Measurements from ENCODE around the gene MTFMT. TPM values are rescaled to one million over a fixed set of nuclear protein-coding genes. Genes with fewer than 3 reads are reported as not detected.
"Not testable (repeated sequence)": the region's sequence is repeated elsewhere in the genome, so short reads cannot be mapped to it uniquely, and the experiment has no call there.

The MTFMT gene
- total and polyA plus RNA-seq, 4 experiments from 2014 or later, result 15.2 to 22.6 (median 19.0) TPM

DNA sequence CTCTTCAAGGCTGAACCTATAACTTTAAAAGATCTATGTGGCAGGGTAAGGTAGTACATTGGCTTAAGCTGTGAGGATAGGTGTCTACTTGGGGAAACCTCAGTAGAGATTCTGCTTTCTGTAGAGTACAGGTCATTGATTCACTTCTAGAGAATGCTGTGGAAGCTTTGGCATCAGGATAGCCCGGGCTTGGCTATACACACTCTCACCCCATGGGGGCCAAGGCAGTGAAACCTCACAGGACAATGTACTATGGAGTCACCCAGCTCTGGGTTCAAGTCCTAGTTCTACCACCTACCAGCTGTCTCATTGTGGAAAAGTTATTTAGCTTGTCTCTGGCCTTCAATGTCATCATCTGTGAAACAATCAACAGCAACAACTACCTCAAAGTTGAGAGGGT lies 9.0 kb downstream of the MTFMT start:
- H3K36me3 ChIP-seq (ENCODE audit: insufficient read depth, low read length), result peaks cover 21% of the 10 kb centered on the region
- CTCF ChIA-PET (ENCODE audit: partially characterized antibody), result interaction anchor here (0.6 kb wide), 1 partner anchor 133 kb away, joined by 3 read pairs; no protein-coding TSS in a partner anchor

DNA sequence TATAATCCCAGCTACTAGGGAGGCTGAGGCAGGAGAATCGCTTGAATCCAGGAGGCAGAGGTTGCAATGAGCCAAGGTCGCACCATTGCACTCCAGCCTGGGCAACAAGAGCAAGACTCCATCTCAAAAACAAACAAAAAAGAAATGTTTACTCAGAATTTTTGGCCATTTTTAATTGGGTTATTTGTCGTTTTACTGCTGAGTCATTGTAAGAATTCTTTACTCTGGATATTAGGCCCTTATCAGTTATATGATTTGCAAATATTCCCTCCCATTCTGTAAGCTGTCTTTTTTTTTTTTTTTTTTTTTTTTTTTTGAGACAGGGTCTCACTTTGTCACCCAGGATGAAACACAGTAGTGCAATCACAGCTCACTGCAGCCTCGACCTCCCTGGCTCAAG lies 18.2 kb downstream of the MTFMT start:
- Mint-ChIP-seq H3K36me3 (peaks cover 29 to 37% of the 10 kb centered on the region in 2 donors), H3K27ac (peak overlapping the region in 1 of 7 donors; percentile 19)
- intact Hi-C loops (cut with micrococcal nuclease); CTCF ChIA-PET (ENCODE audit: partially characterized antibody); H3K9me3 ChIP-seq (ENCODE audit: control insufficient read depth in 1 of 2, low read length in 2 of 2); POLR2A ChIA-PET (ENCODE audit: partially characterized antibody); H3K4me1 ChIP-seq (ENCODE audit: insufficient read depth, low read length); H3K4me3 Mint-ChIP-seq; H3K27me3 ChIP-seq (ENCODE audit: insufficient read depth, low read length); H3K9me3 Mint-ChIP-seq; H3K27me3 Mint-ChIP-seq; DNase-seq; H3K4me3 ChIP-seq (ENCODE audit: low read length in 2 of 2); H3K27ac ChIP-seq (ENCODE audit: low read depth, low read length); H3K4me1 Mint-ChIP-seq: not testable (repeated sequence)
- peaks cover 13% of the 10 kb centered on the region for H3K36me3 ChIP-seq (ENCODE audit: insufficient read depth, low read length)

More for the DNA sequence above, 9.0 kb downstream of the MTFMT start:
- H3K4me1 ChIP-seq (ENCODE audit: insufficient read depth, low read length), result no peaks in the 10 kb centered on the region
- no peaks in the 10 kb centered on the region for H3K9me3 Mint-ChIP-seq
- POLR2A ChIA-PET (ENCODE audit: partially characterized antibody), result no interaction called here
- no peak for DNase-seq
- H3K36me3 Mint-ChIP-seq, result peaks cover 52 to 60% of the 10 kb centered on the region in 2 donors
- H3K27ac Mint-ChIP-seq, result peak overlapping the region in 1 of 7 donors; percentile 33
- no peaks in the 10 kb centered on the region for H3K27me3 ChIP-seq (ENCODE audit: insufficient read depth, low read length)
- H3K27ac ChIP-seq (ENCODE audit: low read depth, low read length), result no peak overlapping the region
- H3K4me3 Mint-ChIP-seq, result no peak overlapping the region
- H3K4me1 Mint-ChIP-seq, result peaks cover 0 to 6% (median under 1%) of the 10 kb centered on the region in 4 donors
- H3K27me3 Mint-ChIP-seq, result no peaks in the 10 kb centered on the region
- H3K4me3 ChIP-seq (ENCODE audit: low read length in 2 of 2), result no peak overlapping the region
- intact Hi-C loops (cut with micrococcal nuclease), result no loop called here
- no peaks in the 10 kb centered on the region for H3K9me3 ChIP-seq (ENCODE audit: control insufficient read depth in 1 of 2, low read length in 2 of 2)

DNA sequence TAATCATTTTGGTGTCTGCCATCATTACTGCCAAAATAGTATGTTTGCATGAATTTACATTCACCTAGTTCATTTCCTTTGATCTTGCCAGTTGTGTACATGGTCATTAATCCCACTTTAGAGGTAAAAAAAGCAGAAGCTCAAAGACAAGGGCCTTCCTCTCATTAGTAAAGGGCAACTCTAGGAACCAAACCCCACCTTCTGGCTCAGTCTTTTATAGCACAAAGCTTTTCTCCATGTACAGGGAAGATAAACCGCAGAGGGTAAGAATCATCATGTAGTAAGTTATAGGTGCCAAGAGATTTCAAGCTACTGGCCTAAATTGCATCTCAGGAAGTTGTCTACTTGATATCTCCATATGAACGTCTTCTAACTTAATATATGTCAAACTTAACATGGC lies 20.5 kb downstream of the MTFMT start:
- no peaks in the 10 kb centered on the region for H3K36me3 ChIP-seq (ENCODE audit: insufficient read depth, low read length)
- H3K9me3 ChIP-seq (ENCODE audit: control insufficient read depth in 1 of 2, low read length in 2 of 2), result peaks cover 0 to 6% of the 10 kb centered on the region in 2 donors
- Mint-ChIP-seq H3K27ac (peak overlapping the region in 3 of 7 donors; percentile 1 to 11 (median 8)), H3K36me3 (peaks cover 15 to 37% of the 10 kb centered on the region in 2 donors), H3K9me3 (peaks cover 0 to 7% (median 5%) of the 10 kb centered on the region in 8 donors), H3K27me3 (no peaks in the 10 kb centered on the region), H3K4me3 (no peak overlapping the region), H3K4me1 (peaks cover 0 to 3% (median under 1%) of the 10 kb centered on the region in 4 donors)
- no peak overlapping the region for H3K4me3 ChIP-seq (ENCODE audit: low read length in 2 of 2)
- H3K27ac ChIP-seq (ENCODE audit: low read depth, low read length), result no peak overlapping the region
- no peaks in the 10 kb centered on the region for H3K4me1 ChIP-seq (ENCODE audit: insufficient read depth, low read length)
- ChIA-PET POLR2A (ENCODE audit: partially characterized antibody) (no interaction called here), CTCF (ENCODE audit: partially characterized antibody) (interaction anchor here (1.7 kb wide), 1 partner anchor 276 kb away, joined by 5 read pairs; no protein-coding TSS in a partner anchor)
- DNase-seq, result no peak
- intact Hi-C loops (cut with micrococcal nuclease), result no loop called here
- H3K27me3 ChIP-seq (ENCODE audit: insufficient read depth, low read length), result no peaks in the 10 kb centered on the region

DNA sequence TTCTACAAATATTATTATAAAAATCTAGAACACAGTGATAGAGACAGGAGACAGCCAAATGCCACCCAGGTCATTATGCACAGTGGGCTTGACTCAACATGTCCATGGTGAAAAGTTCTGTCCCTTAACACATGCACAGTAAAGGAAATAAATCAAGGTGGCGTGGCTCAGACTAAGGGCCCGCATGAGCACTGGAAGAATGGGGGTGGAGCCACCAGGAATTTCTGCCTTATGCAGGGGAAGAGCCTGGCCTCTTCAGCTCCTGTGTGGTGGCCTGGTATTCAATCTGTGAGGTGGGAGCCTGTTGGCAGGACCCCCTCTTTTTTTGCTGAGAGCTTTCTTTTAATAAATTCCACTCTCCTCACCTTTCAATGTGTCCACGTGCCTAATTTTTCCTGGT lies 22.6 kb downstream of the MTFMT start:
- Mint-ChIP-seq H3K4me1 (peaks cover 0 to 3% (median under 1%) of the 10 kb centered on the region in 4 donors), H3K27me3 (no peaks in the 10 kb centered on the region), H3K4me3 (no peak overlapping the region), H3K9me3 (no peaks in the 10 kb centered on the region), H3K27ac (no peak overlapping the region), H3K36me3 (peaks cover 0 to 23% of the 10 kb centered on the region in 2 donors)
- no peak overlapping the region for H3K4me3 ChIP-seq (ENCODE audit: low read length in 2 of 2)
- no peak overlapping the region for H3K27ac ChIP-seq (ENCODE audit: low read depth, low read length)
- DNase-seq, result no peak
- H3K9me3 ChIP-seq (ENCODE audit: control insufficient read depth in 1 of 2, low read length in 2 of 2), result no peaks in the 10 kb centered on the region
- ChIA-PET CTCF (ENCODE audit: partially characterized antibody) (no interaction called here), POLR2A (ENCODE audit: partially characterized antibody) (no interaction called here)
- intact Hi-C loops (cut with micrococcal nuclease), result no loop called here
- H3K27me3 ChIP-seq (ENCODE audit: insufficient read depth, low read length), result no peaks in the 10 kb centered on the region
- H3K36me3 ChIP-seq (ENCODE audit: insufficient read depth, low read length), result no peaks in the 10 kb centered on the region
- H3K4me1 ChIP-seq (ENCODE audit: insufficient read depth, low read length), result no peaks in the 10 kb centered on the region

DNA sequence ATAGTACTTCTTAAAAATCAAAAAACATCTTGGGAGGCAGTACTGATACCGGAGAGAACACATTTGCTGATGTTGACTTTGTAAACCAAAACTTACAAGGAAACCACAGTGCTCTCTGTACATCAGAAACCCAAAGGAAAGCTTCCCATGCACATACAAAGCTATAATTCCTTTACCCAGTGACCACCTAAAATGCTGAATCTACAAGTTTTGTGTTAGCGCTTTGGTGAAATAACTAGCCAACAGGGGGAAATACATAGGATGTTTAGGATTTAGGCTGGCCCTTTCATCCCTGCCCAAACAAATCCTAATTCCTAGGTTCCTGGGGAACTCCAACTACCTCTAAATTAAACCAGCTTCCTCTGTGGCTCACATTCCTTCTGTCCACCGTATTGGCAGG lies 24.4 kb downstream of the MTFMT start:
- Histone ChIP-seq H3K27ac (ENCODE audit: low read depth, low read length) (no peak overlapping the region), H3K36me3 (ENCODE audit: insufficient read depth, low read length) (no peaks in the 10 kb centered on the region), H3K4me1 (ENCODE audit: insufficient read depth, low read length) (no peaks in the 10 kb centered on the region), H3K4me3 (ENCODE audit: low read length in 2 of 2) (no peak overlapping the region), H3K9me3 (ENCODE audit: control insufficient read depth in 1 of 2, low read length in 2 of 2) (no peaks in the 10 kb centered on the region), H3K27me3 (ENCODE audit: insufficient read depth, low read length) (no peaks in the 10 kb centered on the region)
- Mint-ChIP-seq H3K4me3 (no peak overlapping the region), H3K27ac (peak overlapping the region in 3 of 7 donors; percentile 16 to 34 (median 18)), H3K36me3 (peaks cover 7 to 25% of the 10 kb centered on the region in 2 donors), H3K9me3 (no peaks in the 10 kb centered on the region), H3K27me3 (no peaks in the 10 kb centered on the region), H3K4me1 (peaks cover 0 to 2% (median under 1%) of the 10 kb centered on the region in 4 donors)
- CTCF ChIA-PET (ENCODE audit: partially characterized antibody), result no interaction called here
- DNase-seq, result no peak
- POLR2A ChIA-PET (ENCODE audit: partially characterized antibody), result no interaction called here
- intact Hi-C loops (cut with micrococcal nuclease), result no loop called here

DNA sequence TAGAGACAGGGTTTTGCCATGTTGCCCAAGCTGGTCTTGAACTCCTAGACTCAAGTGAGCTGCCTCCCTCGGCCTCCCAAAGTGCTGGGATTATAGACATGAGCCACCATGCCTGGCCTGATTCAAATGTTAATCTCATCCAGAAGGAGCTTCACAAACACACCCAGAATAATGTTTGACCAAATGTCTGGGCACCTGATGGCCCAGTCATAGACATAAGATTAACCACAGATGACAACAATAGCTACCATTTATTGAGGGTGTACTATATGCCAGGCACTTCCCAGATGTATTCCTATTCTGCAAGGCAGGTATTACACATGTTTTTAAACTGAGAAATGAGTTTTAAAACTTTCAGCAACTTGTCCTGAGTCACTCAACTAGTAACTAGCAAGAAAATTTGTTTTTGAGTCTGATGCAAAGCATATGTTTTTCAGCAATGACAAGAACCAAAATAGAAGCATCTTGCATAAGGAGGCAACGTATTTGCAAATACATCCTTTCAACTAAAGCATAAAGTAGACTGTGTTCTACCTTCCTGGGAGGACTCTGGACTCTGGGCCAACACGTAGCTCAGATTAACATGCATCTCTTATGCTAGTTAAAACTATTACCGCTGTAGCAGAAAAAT lies 31.6 kb downstream of the MTFMT start:
- Mint-ChIP-seq H3K27ac (peak overlapping the region in 1 of 7 donors; percentile 12), H3K4me1 (peaks cover 0 to 4% (median 4%) of the 10 kb centered on the region in 4 donors), H3K36me3 (peaks cover 3 to 7% of the 10 kb centered on the region in 2 donors), H3K4me3 (no peak overlapping the region), H3K9me3 (no peaks in the 10 kb centered on the region), H3K27me3 (no peaks in the 10 kb centered on the region)
- ChIA-PET POLR2A (ENCODE audit: partially characterized antibody) (no interaction called here), CTCF (ENCODE audit: partially characterized antibody) (no interaction called here)
- intact Hi-C loops (cut with micrococcal nuclease), result no loop called here
- no peaks in the 10 kb centered on the region for H3K9me3 ChIP-seq (ENCODE audit: control insufficient read depth in 1 of 2, low read length in 2 of 2)
- H3K4me3 ChIP-seq (ENCODE audit: low read length in 2 of 2), result no peak overlapping the region
- no peak for DNase-seq
- no peaks in the 10 kb centered on the region for H3K4me1 ChIP-seq (ENCODE audit: insufficient read depth, low read length)
- H3K27ac ChIP-seq (ENCODE audit: low read depth, low read length), result no peak overlapping the region
- H3K27me3 ChIP-seq (ENCODE audit: insufficient read depth, low read length), result no peaks in the 10 kb centered on the region
- no peaks in the 10 kb centered on the region for H3K36me3 ChIP-seq (ENCODE audit: insufficient read depth, low read length)

DNA sequence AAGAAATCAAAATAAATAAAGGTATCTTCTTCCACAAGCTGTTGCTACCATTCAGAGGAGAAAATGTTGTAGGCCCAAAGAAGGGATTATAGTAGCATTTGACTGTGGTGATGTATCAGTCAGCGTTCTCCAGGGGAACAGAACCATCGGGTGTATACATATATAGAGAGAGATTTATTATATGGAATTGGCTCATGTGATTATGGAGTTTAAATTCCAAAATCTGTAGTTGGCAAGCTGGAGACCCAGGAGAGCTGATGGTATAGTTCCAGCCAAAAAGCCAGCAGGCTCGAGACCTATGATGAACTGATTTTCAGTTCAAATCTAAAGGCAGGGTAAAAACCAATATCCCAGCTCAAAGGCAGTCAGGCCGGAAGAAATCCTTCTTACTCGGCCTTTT lies 32.4 kb downstream of the MTFMT start:
- Mint-ChIP-seq H3K4me1 (peaks cover 0 to 5% (median 4%) of the 10 kb centered on the region in 4 donors), H3K27ac (no peak overlapping the region), H3K36me3 (peaks cover 3 to 7% of the 10 kb centered on the region in 2 donors), H3K27me3 (no peaks in the 10 kb centered on the region), H3K4me3 (no peak overlapping the region), H3K9me3 (no peaks in the 10 kb centered on the region)
- ChIA-PET POLR2A (ENCODE audit: partially characterized antibody) (no interaction called here), CTCF (ENCODE audit: partially characterized antibody) (interaction anchor here (1.5 kb wide), 1 partner anchor 12 kb away, joined by 3 read pairs; no protein-coding TSS in a partner anchor)
- Histone ChIP-seq H3K27ac (ENCODE audit: low read depth, low read length) (no peak overlapping the region), H3K4me1 (ENCODE audit: insufficient read depth, low read length) (no peaks in the 10 kb centered on the region), H3K9me3 (ENCODE audit: control insufficient read depth in 1 of 2, low read length in 2 of 2) (no peaks in the 10 kb centered on the region), H3K27me3 (ENCODE audit: insufficient read depth, low read length) (no peaks in the 10 kb centered on the region), H3K36me3 (ENCODE audit: insufficient read depth, low read length) (no peaks in the 10 kb centered on the region), H3K4me3 (ENCODE audit: low read length in 2 of 2) (no peak overlapping the region)
- intact Hi-C loops (cut with micrococcal nuclease), result no loop called here
- DNase-seq, result no peak

All from CD4-positive, alpha-beta memory T cell (primary cell).